ENCODE results near the gene FOXRED1. TPM values are rescaled to one million over a fixed set of nuclear protein-coding genes. Genes with fewer than 3 reads are reported as not detected.

The FOXRED1 gene
- total RNA-seq, 2 experiments from 2014 or later = 49.2 to 51.6 TPM

Other genes with a start within 250 kb of the FOXRED1 start
- gene CDON, start 206.3 kb upstream of the FOXRED1 start, total RNA-seq = 1 to 10 TPM; 2.3 TPM
- gene RPUSD4, start 57.5 kb upstream of the FOXRED1 start, total RNA-seq = 10 to 100 TPM; 46.9 to 49.3 TPM
- gene FAM118B, start 57.4 kb upstream of the FOXRED1 start, total RNA-seq = 10 to 100 TPM; 16.0 to 17.5 TPM
- gene SRPRA, start 259 bp upstream of the FOXRED1 start, total RNA-seq = 100 to 1,000 TPM; 160 to 167 TPM
- gene TIRAP, start 13.9 kb downstream of the FOXRED1 start, total RNA-seq = 10 to 100 TPM in 1 of 2 experiments, 1 to 10 TPM in 1; 9.8 to 10.1 TPM
- 10 to 100 TPM; 39.2 to 39.3 TPM for gene DCPS, start 34.9 kb downstream of the FOXRED1 start, total RNA-seq
- 10 to 100 TPM; 13.6 to 13.9 TPM for gene ST3GAL4, start 86.5 kb downstream of the FOXRED1 start, total RNA-seq